HepG2 (cell line): ENCODE data around the gene SMARCB1. TPM values are rescaled to one million over a fixed set of nuclear protein-coding genes. Genes with fewer than 3 reads are reported as not detected.
A peak's percentile ranks its signal among the peaks of the same experiment; 100 is the strongest.

Source experiments
- CHCHD3 ChIP-seq: sonication (generic); formaldehyde crosslinking; IDR thresholded peaks from 2 replicates; pipeline ENCODE4 v1.8.0; 2022; ENCODE audit warnings: mild to moderate bottlenecking, missing genetic modification reagents, moderate library complexity
- LCORL ChIP-seq, 2 experiments: fragments of 450-650 bp in 1 of 2; sonication (generic) in 1 of 2; formaldehyde crosslinking in 1 of 2; IDR thresholded peaks; 2 replicates each; pipeline versions ENCODE4 v1.5.0 to v1.6.1; 2017 to 2020; ENCODE audit warnings: antibody characterized with exemption in 1 of 2, missing genetic modification reagents in 1 of 2
- MAFK ChIP-seq, 2 experiments: IDR thresholded peaks in 1 of 2; conservative IDR thresholded peaks in 1 of 2; 2 replicates each; pipeline ENCODE4 v1.6.1; 2011; ENCODE audit warnings: improper control_type of control experiment in 2 of 2, low read length in 2 of 2
- MED13 ChIP-seq: sonication (generic); formaldehyde crosslinking; IDR thresholded peaks from 2 replicates; pipeline ENCODE4 v1.5.0; 2020; ENCODE audit warnings: missing genetic modification reagents
- NFE2 ChIP-seq: sonication (generic); formaldehyde crosslinking; IDR thresholded peaks from 2 replicates; pipeline ENCODE4 v1.4.0; 2020; ENCODE audit warnings: missing genetic modification reagents
- PHF20 ChIP-seq: sonication (generic); formaldehyde crosslinking; IDR thresholded peaks from 2 replicates; pipeline ENCODE4 v1.5.0; 2020; ENCODE audit warnings: mild to moderate bottlenecking, missing genetic modification reagents
- PTBP1 ChIP-seq: fragments of 200-400 bp; formaldehyde crosslinking; IDR thresholded peaks from 2 replicates; pipeline ENCODE4 v1.6.1; 2018; ENCODE audit warnings: low read length, low read depth; ENCODE audit not compliant: poor library complexity, severe bottlenecking
- SPEN ChIP-seq: sonication (generic); formaldehyde crosslinking; IDR thresholded peaks from 2 replicates; pipeline ENCODE4 v1.5.1; 2020; ENCODE audit warnings: low read depth, mild to moderate bottlenecking, missing genetic modification reagents
- TBL1XR1 ChIP-seq: fragments of 150-350 bp; IDR thresholded peaks from 2 replicates; pipeline ENCODE4 v1.6.1; 2014; ENCODE audit warnings: borderline replicate concordance, low read length; ENCODE audit not compliant: partially characterized antibody
- U2AF2 ChIP-seq: fragments of 200-400 bp; formaldehyde crosslinking; IDR thresholded peaks from 2 replicates; pipeline ENCODE4 v1.6.1; 2017; ENCODE audit warnings: low read depth, mild to moderate bottlenecking, low read length
- ZBTB7B ChIP-seq: sonication (generic); formaldehyde crosslinking; IDR thresholded peaks from 2 replicates; pipeline ENCODE4 v1.4.0; 2020; ENCODE audit warnings: missing genetic modification reagents
- ZIK1 ChIP-seq: sonication (generic); formaldehyde crosslinking; IDR thresholded peaks from 2 replicates; pipeline ENCODE4 v1.5.0; 2020; ENCODE audit warnings: mild to moderate bottlenecking, low read depth, missing genetic modification reagents, borderline replicate concordance
- ZNF3 ChIP-seq: IDR thresholded peaks from 2 replicates; pipeline ENCODE4 v1.7.0; 2017; ENCODE audit warnings: inconsistent platforms
- ZNF430 ChIP-seq: sonication (generic); formaldehyde crosslinking; IDR thresholded peaks from 2 replicates; pipeline ENCODE4 v1.9.0; 2021; ENCODE audit warnings: mild to moderate bottlenecking, missing genetic modification reagents
- ZNF451 ChIP-seq: sonication (generic); formaldehyde crosslinking; IDR thresholded peaks from 2 replicates; pipeline ENCODE4 v1.5.0; 2020; ENCODE audit warnings: mild to moderate bottlenecking, missing genetic modification reagents
- ZNF768 ChIP-seq: sonication (generic); formaldehyde crosslinking; IDR thresholded peaks from 2 replicates; pipeline ENCODE4 v1.4.0; 2020; ENCODE audit warnings: missing genetic modification reagents
- ZSCAN12 ChIP-seq: sonication (generic); formaldehyde crosslinking; IDR thresholded peaks from 2 replicates; pipeline ENCODE4 v1.9.0; 2021; ENCODE audit warnings: mild to moderate bottlenecking, missing genetic modification reagents
- ZSCAN20 ChIP-seq: sonication (generic); formaldehyde crosslinking; IDR thresholded peaks from 2 replicates; pipeline ENCODE4 v1.4.0; 2020; ENCODE audit warnings: missing genetic modification reagents, mild to moderate bottlenecking, borderline replicate concordance
- polyA plus RNA-seq, 8 experiments: library from polyadenylated mRNA; depleted of rRNA in 3 of 8; stranded (reverse) in 7 of 8; unstranded in 1 of 8; fragments of >200 nt; fragmentation: Illumina TruSeq in 4 of 8; extraction: Trizol in 4 of 8; gene quantifications; 2 replicates each; pipeline versions ENCODE4 v1.2.1 to v1.2.3, GENCODE V29; 2011 to 2016; ENCODE audit warnings: low read depth in 4 of 8, missing spikeins in 1 of 8, mixed read lengths in 1 of 8; ENCODE audit not compliant: insufficient read depth in 1 of 8
- total RNA-seq, 5 experiments: library from RNA; depleted of rRNA; stranded (reverse); fragments of >200 nt; fragmentation: Illumina TruSeq; extraction: Trizol; gene quantifications; 2 replicates each; pipeline ENCODE4 v1.2.3, GENCODE V29; 2016; ENCODE audit warnings: low read depth in 1 of 5
- TF ChIP-seq, protein P1 (sequence below): sonication (generic); formaldehyde crosslinking; IDR thresholded peaks from 2 replicates; pipeline ENCODE4 v1.8.1; 2023; ENCODE audit warnings: mild to moderate bottlenecking, inconsistent platforms, moderate library complexity, missing genetic modification reagents, borderline replicate concordance
- TF ChIP-seq, protein P2 (sequence below): sonication (generic); formaldehyde crosslinking; IDR thresholded peaks from 2 replicates; pipeline ENCODE4 v1.4.0; 2020; ENCODE audit warnings: missing genetic modification reagents, mild to moderate bottlenecking, borderline replicate concordance
- TF ChIP-seq, protein P3 (sequence below): sonication (generic); formaldehyde crosslinking; IDR thresholded peaks from 2 replicates; pipeline ENCODE4 v1.8.0; 2022; ENCODE audit warnings: mild to moderate bottlenecking, missing genetic modification reagents, moderate library complexity
- TF ChIP-seq, protein P4 (sequence below): fragments of 450-650 bp; IDR thresholded peaks from 2 replicates; pipeline ENCODE4 v1.6.1; 2016

Gene SMARCB1
- total and polyA plus RNA-seq, 2 of the 13 experiments (the other 11 are each of a cell fraction or from before 2014, with no cell fraction given) = 74.0 to 166 TPM

DNA sequence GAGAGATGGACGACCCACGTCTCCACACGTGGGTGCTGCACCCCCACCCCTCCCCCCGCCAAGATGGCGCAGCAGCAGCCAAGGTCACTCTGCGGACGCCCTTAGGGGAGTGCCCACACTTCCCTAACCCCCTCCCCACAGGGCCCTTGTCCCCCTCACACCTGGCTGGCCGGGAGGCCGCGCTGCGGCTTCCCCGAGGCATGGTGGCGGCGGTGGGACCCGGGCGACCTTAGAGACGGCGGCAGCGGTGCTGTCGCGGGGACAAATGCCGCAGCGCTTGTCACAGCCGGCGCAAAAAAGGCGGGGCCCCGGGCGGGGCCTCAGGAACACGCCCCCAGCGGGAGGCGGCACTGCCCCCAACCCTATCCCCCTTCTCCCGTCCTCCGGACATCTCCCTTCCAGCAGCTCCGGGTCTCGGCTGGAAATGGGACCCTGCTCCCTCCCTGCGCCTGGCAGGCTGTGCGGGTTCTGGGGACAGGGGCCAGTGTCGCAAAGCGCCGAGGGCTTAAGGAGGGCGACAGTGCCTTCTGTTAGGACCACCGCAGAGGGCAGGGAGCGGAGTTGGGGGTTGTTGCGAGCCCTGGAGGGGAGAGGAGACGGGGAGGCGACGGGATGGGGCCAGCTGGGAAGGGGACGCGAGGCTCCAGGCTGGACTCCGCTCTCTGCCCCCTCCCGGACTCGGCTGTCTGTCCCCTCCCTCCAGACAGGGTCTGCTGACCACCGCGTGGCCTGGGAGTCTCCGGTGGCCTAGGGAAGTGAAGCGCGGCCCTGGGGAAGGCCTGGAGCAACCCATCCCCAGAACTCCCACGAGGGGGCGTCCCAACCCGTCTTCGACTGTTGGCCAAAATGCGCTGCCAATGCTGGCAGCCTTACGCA lies 18.9 kb upstream of the SMARCB1 start, which contains the start of gene CHCHD10 (continued):
- no peak for TF ChIP-seq MED13 (CRISPR knock-in tag)
- peak; percentile 47; the same call in 1 of the 2 replicates for TF ChIP-seq ZNF768 (CRISPR knock-in tag)
- peak; percentile 59; the same call in 1 of the 2 replicates for TF ChIP-seq ZIK1
- TF ChIP-seq, protein P1, sequence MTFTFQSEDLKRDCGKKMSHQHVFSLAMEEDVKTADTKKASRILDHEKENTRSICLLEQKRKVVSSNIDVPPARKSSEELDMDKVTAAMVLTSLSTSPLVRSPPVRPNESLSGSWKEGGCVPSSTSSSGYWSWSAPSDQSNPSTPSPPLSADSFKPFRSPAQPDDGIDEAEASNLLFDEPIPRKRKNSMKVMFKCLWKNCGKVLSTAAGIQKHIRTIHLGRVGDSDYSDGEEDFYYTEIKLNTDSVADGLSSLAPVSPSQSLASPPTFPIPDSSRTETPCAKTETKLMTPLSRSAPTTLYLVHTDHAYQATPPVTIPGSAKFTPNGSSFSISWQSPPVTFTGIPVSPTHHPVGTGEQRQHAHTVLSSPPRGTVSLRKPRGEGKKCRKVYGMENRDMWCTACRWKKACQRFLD (CRISPR knock-in tag) = peak; percentile 32; the same call in 1 of the 2 replicates
- no peak for TF ChIP-seq LCORL (IDR thresholded peaks at IDR 0.05)
- peak; percentile 97 for TF ChIP-seq LCORL (CRISPR knock-in tag; IDR thresholded peaks at IDR 0.05)
- no peak; the same call in 1 of the 2 replicates for TF ChIP-seq ZNF430 (CRISPR knock-in tag)
- no peak for TF ChIP-seq NFE2 (CRISPR knock-in tag)
- no peak for TF ChIP-seq ZSCAN20 (CRISPR knock-in tag)
- TF ChIP-seq ZBTB7B (CRISPR knock-in tag) = peak; percentile 54
- no peak for TF ChIP-seq MAFK (conservative IDR thresholded peaks at IDR 0.05 in 1 of 2, IDR thresholded peaks at IDR 0.05 in 1 of 2; ENCODE audit: low read length in 2 of 2)
- TF ChIP-seq, protein P2, sequence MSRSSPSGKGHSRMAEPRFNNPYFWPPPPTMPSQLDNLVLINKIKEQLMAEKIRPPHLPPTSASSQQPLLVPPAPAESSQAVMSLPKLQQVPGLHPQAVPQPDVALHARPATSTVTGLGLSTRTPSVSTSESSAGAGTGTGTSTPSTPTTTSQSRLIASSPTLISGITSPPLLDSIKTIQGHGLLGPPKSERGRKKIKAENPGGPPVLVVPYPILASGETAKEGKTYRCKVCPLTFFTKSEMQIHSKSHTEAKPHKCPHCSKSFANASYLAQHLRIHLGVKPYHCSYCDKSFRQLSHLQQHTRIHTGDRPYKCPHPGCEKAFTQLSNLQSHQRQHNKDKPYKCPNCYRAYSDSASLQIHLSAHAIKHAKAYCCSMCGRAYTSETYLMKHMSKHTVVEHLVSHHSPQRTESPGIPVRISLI (CRISPR knock-in tag) = peak; percentile 28; the same call in 1 of the 2 replicates
- no peak for TF ChIP-seq ZSCAN12 (CRISPR knock-in tag)
- no peak for TF ChIP-seq CHCHD3 (CRISPR knock-in tag)
- TF ChIP-seq TBL1XR1 = no peak
- TF ChIP-seq ZNF451 (CRISPR knock-in tag) = peak; percentile 50; the same call in 1 of the 2 replicates
- TF ChIP-seq, protein P3, sequence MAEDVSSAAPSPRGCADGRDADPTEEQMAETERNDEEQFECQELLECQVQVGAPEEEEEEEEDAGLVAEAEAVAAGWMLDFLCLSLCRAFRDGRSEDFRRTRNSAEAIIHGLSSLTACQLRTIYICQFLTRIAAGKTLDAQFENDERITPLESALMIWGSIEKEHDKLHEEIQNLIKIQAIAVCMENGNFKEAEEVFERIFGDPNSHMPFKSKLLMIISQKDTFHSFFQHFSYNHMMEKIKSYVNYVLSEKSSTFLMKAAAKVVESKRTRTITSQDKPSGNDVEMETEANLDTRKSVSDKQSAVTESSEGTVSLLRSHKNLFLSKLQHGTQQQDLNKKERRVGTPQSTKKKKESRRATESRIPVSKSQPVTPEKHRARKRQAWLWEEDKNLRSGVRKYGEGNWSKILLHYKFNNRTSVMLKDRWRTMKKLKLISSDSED (CRISPR knock-in tag) = no peak
- peak; percentile 80 for TF ChIP-seq SPEN
- TF ChIP-seq, protein P4, sequence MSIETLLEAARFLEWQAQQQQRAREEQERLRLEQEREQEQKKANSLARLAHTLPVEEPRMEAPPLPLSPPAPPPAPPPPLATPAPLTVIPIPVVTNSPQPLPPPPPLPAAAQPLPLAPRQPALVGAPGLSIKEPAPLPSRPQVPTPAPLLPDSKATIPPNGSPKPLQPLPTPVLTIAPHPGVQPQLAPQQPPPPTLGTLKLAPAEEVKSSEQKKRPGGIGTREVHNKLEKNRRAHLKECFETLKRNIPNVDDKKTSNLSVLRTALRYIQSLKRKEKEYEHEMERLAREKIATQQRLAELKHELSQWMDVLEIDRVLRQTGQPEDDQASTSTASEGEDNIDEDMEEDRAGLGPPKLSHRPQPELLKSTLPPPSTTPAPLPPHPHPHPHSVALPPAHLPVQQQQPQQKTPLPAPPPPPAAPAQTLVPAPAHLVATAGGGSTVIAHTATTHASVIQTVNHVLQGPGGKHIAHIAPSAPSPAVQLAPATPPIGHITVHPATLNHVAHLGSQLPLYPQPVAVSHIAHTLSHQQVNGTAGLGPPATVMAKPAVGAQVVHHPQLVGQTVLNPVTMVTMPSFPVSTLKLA = no peak
- TF ChIP-seq PHF20 = peak; percentile 56
- no peak for TF ChIP-seq ZNF3 (CRISPR knock-in tag)
- TF ChIP-seq U2AF2 = 0 out of 2 replicates have a peak, but pooled peaks have one; percentile 63
- no peak for TF ChIP-seq PTBP1
